Fibroblast of peridontal ligament (primary cell): ENCODE results near the gene SCN11A.

Source experiments
- DNase-seq: peaks from one replicate; pipeline ENCODE4 v3.0.0-alpha.2; 2010; ENCODE audit errors: extremely low read depth

SCN11A gene

DNA sequence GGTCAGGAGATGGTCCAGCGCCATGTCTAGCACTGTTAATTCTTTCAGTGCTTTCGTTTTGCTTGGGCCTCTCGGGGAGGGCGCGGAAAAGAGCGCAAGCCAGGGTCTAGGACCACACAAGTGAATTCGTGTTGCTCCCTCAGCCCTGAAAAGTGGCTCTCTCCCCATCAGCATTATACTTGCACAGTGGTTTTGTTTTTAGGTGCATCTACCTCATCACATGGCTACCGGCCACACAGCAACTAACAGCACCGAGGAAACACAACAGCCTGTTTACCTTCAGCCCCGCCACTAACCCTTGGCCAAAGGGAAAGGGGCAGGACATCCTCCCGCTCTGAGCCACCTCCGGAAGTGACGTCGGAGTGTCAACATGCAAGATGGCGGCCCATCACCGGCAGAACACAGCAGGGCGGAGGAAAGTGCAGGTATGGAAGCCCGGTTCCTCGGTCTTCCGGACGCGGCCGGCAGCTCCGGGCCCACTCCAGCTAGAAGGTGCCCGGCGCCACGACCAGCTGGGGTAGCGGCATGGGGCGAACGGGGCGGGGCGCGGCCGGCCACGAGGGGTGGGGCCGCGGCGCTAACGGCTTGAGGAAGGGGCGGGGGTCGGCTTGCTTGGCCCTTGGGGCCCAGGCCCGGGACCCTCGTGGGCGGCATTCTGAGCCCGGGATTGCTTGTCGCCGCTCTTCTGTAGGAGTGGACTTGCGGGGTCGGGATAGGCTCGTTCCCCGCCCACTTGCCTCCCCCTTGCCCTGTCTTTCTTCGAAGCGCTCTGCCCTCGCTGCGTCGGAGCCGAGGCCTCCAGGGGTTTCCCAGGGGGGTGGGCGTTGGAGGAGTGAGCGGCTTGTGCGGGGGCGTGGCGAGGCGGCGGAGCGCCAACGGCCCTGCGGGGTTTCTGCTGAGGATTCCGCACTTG is at the start of gene SCN11A, which contains the start of gene WDR48:
Gene SCN11A, minus strand, starts transcription at position 296 of the 913 bp plus-strand sequence. CDS start 101,582 bp downstream, outside the sequence.
Gene WDR48, plus strand, starts transcription at position 368 of the 913 bp plus-strand sequence. Its CDS starts 10 bp downstream, at position 378.
- peak; percentile 90 for DNase-seq

DNA sequence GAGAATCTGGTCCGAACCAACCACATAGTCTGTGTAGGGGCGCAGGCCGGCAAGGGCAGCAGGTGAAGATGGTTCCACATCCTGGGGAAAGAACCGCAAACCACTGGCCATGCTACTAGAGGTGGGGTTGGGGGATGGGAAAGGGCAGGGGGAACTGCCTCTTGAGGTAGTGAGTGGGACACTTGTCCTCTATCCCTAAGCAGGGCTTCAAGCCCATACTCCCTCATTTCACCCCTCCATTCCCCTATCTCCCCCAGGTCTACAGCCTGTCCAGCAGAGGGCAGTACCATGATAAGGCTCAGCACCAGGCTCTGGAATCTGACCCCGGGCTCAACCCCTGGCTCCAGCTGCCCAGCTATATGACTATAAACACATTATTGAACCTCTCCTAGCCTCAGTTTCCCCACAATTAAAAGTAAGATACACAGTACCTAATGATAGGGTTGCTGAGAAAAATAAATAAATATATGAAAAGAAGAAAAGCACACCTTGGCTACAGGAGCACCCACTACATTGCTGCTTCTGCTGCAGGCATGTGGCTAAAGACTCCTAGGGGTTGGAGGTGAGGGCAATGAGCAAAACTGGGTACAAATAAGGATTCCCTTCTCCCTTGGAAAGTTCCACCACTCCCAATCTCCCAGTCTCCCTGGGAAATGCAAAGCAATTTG is 49.4 kb upstream of the SCN11A start:
- DNase-seq: peak; percentile 33

DNA sequence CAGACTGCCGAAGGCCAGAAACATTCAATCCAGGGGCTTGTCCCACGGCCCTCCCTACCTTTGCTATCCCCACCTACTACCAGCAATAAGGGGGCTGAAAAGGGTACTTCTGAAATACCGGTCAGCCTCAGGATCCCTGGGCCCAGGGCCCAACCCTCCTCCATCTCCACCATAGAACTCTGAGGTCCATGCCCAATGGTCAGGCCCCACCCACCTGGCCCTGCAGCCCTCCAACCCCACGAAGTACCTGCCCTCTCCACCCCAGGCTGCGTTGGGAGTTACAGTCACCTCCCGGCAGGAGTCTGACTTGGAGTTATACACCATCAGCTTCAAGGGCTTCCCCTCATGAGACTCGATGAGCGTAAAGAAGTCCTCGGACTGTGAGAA is 48.7 kb upstream of the SCN11A start:
- no peak for DNase-seq

GRCh38 chr3:39099738-39100499 is 48.2 kb upstream of the SCN11A start:
- DNase-seq: no peak

GRCh38 chr3:39099242-39099641 is 47.5 kb upstream of the SCN11A start:
- DNase-seq: no peak

DNA sequence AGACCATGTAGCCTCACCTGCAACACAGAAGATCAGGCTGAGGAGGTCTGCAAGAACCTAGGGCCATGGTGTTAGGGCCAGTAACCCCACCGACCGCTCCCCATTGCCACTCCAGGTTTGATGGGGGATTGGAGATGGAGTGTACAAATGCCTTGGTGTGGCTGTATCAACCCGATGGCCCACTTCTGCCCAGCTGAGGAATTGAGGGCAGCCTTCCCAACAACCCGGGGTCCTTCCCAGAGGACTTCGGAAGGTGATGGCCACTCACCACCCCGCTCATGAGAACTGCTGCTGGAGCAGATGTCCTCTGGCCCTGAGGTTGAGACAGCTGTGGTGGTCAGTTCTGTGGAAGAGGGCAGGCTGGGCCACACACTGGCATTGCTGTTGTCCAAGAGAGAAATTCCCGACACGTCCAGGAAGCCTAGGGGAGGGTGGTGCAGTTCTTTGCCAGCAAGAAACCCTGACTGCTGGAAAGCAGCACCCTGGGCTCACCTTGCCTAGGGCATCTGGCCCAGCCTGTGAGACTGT is 46.8 kb upstream of the SCN11A start:
- no peak for DNase-seq

- no peak for DNase-seq
Measured at GRCh38 chr3:39097716-39098472, 46.1 kb upstream of the SCN11A start.

GRCh38 chr3:39096775-39097174 is 45.0 kb upstream of the SCN11A start:
- DNase-seq: no peak

DNA sequence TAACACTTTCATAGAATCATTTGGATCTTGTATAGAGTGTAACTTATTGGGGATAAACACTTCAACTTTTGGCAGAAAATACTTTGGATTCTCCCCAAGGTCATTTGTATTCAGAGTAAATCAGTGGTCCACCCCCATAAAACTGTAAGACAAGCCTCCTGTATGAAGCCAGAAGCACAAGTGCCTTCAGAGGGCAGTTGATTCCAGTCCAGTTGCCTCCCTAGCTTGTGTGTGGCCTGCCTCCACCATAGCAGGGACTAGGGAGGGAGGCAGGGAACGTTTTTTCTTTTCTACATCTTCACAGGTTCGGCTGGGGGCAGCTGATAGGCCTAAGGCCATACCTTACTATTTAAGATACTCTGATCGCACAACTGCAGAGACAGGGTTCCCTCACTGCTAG is 44.0 kb upstream of the SCN11A start:
- DNase-seq: no peak

DNA sequence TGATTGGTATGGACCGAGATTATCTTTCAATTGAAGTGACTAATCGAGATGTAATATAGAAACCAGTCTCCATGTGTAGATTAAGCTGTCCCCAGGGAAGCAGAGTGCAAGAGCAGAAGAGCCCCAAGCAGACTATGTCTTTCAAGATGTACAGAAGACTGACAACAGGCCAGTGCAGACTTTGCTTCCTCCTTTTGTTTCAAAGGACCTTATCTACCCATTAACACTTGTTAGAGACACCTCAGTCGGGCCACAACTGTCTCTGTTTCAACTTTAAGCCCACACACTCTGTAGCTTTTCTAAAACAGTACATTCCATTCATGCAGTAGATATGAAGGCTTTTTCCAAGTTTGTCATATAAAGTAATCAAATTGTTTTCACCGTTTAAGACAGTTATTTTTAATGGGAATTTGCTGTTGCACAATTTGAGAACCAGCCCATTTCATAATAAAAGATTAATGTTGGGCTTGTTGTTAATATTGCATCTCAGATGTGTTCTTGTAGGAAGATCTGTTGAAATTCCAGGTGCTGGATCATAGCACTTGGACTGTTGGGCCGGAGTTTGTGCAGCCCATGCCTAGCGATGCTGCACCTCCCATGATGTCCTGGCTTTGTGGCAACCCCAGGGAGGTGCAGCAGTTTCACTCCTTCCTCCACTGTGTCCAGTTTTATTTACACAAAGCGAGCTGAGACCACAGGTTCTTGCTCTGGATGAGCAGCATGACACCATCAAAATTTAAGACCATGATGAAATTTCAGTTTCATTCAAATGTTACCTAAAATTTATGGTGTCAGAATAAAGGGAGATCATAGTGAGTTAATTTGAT is 43.3 kb upstream of the SCN11A start:
- no peak for DNase-seq

DNA sequence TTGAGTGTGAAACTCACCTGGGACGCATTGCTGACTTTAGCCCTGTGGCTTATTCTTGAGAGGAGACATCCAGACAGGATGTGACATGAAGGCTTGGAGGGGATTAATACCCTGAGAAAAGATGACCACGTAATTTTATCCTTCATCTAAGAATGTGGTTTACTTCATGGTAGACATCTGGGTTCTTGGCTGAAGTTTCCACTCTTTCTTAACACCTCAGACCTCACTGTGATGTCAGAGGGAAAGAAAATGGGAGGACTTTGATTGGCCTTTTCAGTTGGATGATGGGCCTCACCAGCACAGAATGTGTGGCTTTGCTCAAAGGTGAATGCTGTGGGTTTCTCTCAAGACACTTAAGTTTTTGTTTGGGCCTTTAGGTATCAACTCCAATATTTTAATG is 39.2 kb upstream of the SCN11A start:
- peak; percentile 35 for DNase-seq

DNA sequence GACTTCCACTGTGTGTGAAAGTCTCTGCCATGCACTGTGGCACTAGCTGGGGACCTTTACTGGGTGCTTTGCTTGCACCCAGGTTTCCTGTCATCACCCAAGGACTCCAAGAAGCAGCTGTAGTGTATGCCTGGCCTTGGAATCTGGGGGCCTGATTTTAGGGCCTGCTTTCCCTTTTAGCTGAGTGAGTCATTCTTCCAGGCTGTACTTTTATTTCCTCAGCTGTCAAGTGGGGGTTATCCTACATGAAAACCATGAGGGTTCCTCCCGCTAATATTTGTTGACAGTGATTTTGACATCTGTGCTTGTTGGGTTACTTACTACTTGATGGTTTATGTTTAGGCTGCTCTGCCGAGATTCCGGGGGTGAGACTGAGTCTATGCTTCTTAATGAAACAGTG is 37.1 kb upstream of the SCN11A start:
- no peak for DNase-seq

DNA sequence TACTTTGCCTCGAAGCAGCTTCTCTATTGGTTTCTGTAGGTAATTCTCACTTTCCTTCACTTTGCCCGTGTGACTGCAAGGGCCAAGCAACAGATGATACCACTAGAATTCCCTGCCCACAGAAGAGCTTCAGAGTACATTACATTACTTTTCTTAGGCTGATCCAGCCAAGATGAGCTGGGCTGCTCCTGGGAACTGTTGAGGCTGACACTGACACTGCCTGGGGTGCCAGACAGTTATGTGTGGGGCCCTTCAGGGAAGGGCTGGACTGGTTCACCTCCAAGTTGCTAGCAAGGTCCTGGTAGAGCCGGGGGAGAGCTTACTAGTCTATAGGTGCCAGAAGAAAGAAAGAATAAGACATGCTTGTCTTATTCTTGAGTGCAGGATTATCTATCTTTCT is 36.7 kb upstream of the SCN11A start:
- no peak for DNase-seq

DNA sequence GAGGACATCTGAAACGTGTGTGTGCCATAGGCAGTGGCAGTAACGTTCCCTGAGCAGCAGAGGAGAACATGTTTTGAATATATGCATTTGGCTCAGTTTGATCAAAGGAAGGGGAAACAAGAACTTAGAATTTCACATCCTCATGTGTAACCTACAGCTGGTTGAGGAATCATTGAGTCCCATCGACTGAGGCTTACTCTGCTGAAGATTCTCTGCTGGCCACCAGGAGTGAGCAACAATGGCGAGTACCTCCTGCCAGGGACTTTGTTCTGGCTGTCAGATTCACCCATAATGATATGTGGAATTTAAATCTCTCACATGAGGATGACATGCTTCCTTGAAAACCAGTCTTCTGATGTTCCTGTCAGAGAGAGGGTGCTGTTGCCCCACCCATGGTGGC is 34.4 kb upstream of the SCN11A start:
- DNase-seq: no peak

- DNase-seq: no peak
Measured at GRCh38 chr3:39082666-39083313, 31.0 kb upstream of the SCN11A start.

GRCh38 chr3:39080026-39080425 is 28.3 kb upstream of the SCN11A start:
- DNase-seq: no peak

DNA sequence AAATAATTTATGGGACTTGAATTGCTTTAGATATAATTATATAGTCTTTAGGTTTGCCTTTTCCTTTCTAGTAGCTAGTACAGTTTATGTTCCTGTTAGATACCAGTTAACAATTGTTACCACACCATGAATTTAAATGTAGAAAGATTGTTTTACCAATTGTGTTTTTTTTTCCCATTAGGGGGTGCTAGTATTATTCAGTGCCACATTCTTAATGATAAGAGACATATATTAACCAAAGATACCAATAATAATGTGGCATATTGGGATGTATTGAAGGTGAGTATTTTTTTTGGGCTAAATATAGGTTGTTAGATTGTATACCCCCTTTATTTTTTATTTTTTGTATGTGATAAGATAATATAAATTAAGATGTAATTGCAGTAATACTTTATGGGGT is 27.8 kb upstream of the SCN11A start:
- no peak for DNase-seq

DNA sequence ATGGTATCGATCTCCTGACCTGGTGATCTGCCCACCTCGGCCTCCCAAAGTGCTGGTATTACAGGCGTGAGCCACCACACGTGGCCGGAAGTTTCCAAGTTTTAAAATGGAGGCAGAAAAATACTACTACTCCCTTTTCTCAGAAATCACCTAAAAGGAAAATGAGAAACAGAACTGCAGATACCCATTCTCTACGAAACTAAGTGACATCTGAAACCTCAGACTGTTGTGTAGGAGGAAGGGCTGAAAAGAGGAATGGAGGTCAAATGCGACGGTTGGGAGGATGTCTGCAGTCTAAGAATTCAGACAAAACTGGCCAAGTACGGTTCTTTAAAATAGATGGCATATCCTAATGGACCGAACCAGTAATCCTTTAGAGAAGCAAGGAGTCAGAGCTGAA is 24.2 kb upstream of the SCN11A start:
- DNase-seq: no peak

- DNase-seq: no peak
Measured at GRCh38 chr3:39068556-39068955, 16.8 kb upstream of the SCN11A start.

GRCh38 chr3:39067286-39067685 is 15.5 kb upstream of the SCN11A start:
- DNase-seq: no peak
